A549 (cell line): ENCODE measurements around the gene SERPINA3.

Source experiments
- CHD4 ChIP-seq: fragments of 200-600 bp; sonication (generic); IDR thresholded peaks from 2 replicates; pipeline ENCODE4 v1.6.1; 2016; ENCODE audit warnings: antibody characterized with exemption, mild to moderate bottlenecking, borderline replicate concordance
- JUNB ChIP-seq: fragments of >200 bp; sonication (Bioruptor Twin); formaldehyde crosslinking; IDR thresholded peaks from 2 replicates; pipeline ENCODE4 v1.6.1; 2016
- KDM1A ChIP-seq: fragments of 200-600 bp; sonication (generic); IDR thresholded peaks from 2 replicates; pipeline ENCODE4 v1.6.1; 2016; ENCODE audit warnings: low read depth, mild to moderate bottlenecking
- MYC ChIP-seq: IDR thresholded peaks from 2 replicates; pipeline ENCODE4 v1.6.1; 2012; ENCODE audit warnings: mild to moderate bottlenecking, inconsistent platforms, low read length, improper control_type of control experiment, borderline replicate concordance
- RCOR1 ChIP-seq: fragments of 150-350 bp; IDR thresholded peaks from 2 replicates; pipeline ENCODE4 v1.6.1; 2014; ENCODE audit warnings: antibody characterized with exemption, low read length, low read depth
- SMC3 ChIP-seq: fragments of >200 bp; sonication (Bioruptor Twin); formaldehyde crosslinking; IDR thresholded peaks from 3 replicates; pipeline ENCODE4 v1.6.1; 2018; ENCODE audit warnings: inconsistent platforms
- USF2 ChIP-seq: fragments of 450-650 bp; IDR thresholded peaks from 2 replicates; pipeline ENCODE4 v1.6.1; 2014; ENCODE audit warnings: antibody characterized with exemption
- TF ChIP-seq, protein P1 (sequence below): fragments of >200 bp; sonication (Bioruptor Twin); formaldehyde crosslinking; IDR thresholded peaks from 3 replicates; pipeline ENCODE4 v1.5.1; 2016

- no peak for TF ChIP-seq RCOR1
- no peak for TF ChIP-seq CHD4
- TF ChIP-seq KDM1A, result no peak
- TF ChIP-seq, protein P1, sequence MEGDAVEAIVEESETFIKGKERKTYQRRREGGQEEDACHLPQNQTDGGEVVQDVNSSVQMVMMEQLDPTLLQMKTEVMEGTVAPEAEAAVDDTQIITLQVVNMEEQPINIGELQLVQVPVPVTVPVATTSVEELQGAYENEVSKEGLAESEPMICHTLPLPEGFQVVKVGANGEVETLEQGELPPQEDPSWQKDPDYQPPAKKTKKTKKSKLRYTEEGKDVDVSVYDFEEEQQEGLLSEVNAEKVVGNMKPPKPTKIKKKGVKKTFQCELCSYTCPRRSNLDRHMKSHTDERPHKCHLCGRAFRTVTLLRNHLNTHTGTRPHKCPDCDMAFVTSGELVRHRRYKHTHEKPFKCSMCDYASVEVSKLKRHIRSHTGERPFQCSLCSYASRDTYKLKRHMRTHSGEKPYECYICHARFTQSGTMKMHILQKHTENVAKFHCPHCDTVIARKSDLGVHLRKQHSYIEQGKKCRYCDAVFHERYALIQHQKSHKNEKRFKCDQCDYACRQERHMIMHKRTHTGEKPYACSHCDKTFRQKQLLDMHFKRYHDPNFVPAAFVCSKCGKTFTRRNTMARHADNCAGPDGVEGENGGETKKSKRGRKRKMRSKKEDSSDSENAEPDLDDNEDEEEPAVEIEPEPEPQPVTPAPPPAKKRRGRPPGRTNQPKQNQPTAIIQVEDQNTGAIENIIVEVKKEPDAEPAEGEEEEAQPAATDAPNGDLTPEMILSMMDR, result no peak
- no peak for TF ChIP-seq JUNB
- no peak for TF ChIP-seq USF2
- no peak for TF ChIP-seq MYC
- TF ChIP-seq SMC3, result no peak
Observed at GRCh38 chr14:94656043-94656442, 43.9 kb downstream of the SERPINA3 start.
